K562 treated with DMSO at 1 percent for 48 hours (cell line): ENCODE measurements around the gene OTULIN. TPM values are rescaled to one million over a fixed set of nuclear protein-coding genes. Genes with fewer than 3 reads are reported as not detected.

Experiments used
- total RNA-seq: library from RNA; unstranded; fragments of 300-600 nt; gene quantifications from 2 replicates; pipeline ENCODE4 v1.2.3, GENCODE V29; 2022; ENCODE audit warnings: low replicate concordance; ENCODE audit errors: extremely low read depth

Gene OTULIN
- total RNA-seq: not detected in 2 replicates

GRCh38 chr5:14664270-14665100, at the start of gene OTULIN:
Gene OTULIN (plus strand): TSS chr5:14664718. CDS start chr5:14664826, 108 bp downstream.

Other genes starting within 250 kb of the OTULIN start
- not detected in 2 replicates for gene OTULINL, start 82.9 kb upstream of the OTULIN start, total RNA-seq
- gene ANKH, start 207.1 kb downstream of the OTULIN start, total RNA-seq: not detected in 2 replicates